ENCODE measurements around the gene PRG2.

The PRG2 gene

GRCh38 chr11:57390535-57390934 is at the start of gene PRG2:
PRG2 (minus strand) TSS chr11:57390650; CDS start chr11:57389944, 706 bp downstream.
- no peak for DNase-seq (ENCODE audit: low read depth in 2 of 3, low spot score in 1 of 3)

GRCh38 chr11:57439786-57440185 is 49.3 kb upstream of the PRG2 start:
- no peak for DNase-seq (ENCODE audit: low read depth in 2 of 3, low spot score in 1 of 3)

GRCh38 chr11:57438345-57439285 is 48.2 kb upstream of the PRG2 start:
- no peak for DNase-seq (ENCODE audit: low read depth in 2 of 3, low spot score in 1 of 3)

GRCh38 chr11:57436031-57436430 is 45.6 kb upstream of the PRG2 start:
- DNase-seq (ENCODE audit: low read depth in 2 of 3, low spot score in 1 of 3), result no peak

- no peak for DNase-seq (ENCODE audit: low read depth in 2 of 3, low spot score in 1 of 3)
These were observed 44.4 kb upstream of the PRG2 start for GRCh38 chr11:57434640-57435546.

GRCh38 chr11:57432714-57433163 is 42.3 kb upstream of the PRG2 start:
- DNase-seq (ENCODE audit: low read depth in 2 of 3, low spot score in 1 of 3), result no peak

GRCh38 chr11:57432149-57432561 is 41.7 kb upstream of the PRG2 start:
- DNase-seq (ENCODE audit: low read depth in 2 of 3, low spot score in 1 of 3), result no peak

- no peak for DNase-seq (ENCODE audit: low read depth in 2 of 3, low spot score in 1 of 3)
These were observed 40.5 kb upstream of the PRG2 start for GRCh38 chr11:57430952-57431351.

- no peak for DNase-seq (ENCODE audit: low read depth in 2 of 3, low spot score in 1 of 3)
These were observed 39.5 kb upstream of the PRG2 start for GRCh38 chr11:57429946-57430345.

GRCh38 chr11:57428643-57429042 is 38.2 kb upstream of the PRG2 start:
- DNase-seq (ENCODE audit: low read depth in 2 of 3, low spot score in 1 of 3), result no peak

- no peak for DNase-seq (ENCODE audit: low read depth in 2 of 3, low spot score in 1 of 3)
These were observed 37.3 kb upstream of the PRG2 start for GRCh38 chr11:57427727-57428082.

- DNase-seq (ENCODE audit: low read depth in 2 of 3, low spot score in 1 of 3), result peak; percentile 67 to 81 (median 67)
These were observed 36.7 kb upstream of the PRG2 start, which contains the start of gene SLC43A3 for GRCh38 chr11:57426929-57427726. SLC43A3 (minus strand) TSS chr11:57427121; CDS start chr11:57426172, 949 bp downstream.

- no peak for DNase-seq (ENCODE audit: low read depth in 2 of 3, low spot score in 1 of 3)
These were observed 36.0 kb upstream of the PRG2 start for GRCh38 chr11:57426439-57426928.

- DNase-seq (ENCODE audit: low read depth in 2 of 3, low spot score in 1 of 3), result no peak
These were observed 35.4 kb upstream of the PRG2 start for GRCh38 chr11:57425565-57426438.

- peak; percentile 77 to 91 (median 85) for DNase-seq (ENCODE audit: low read depth in 2 of 3, low spot score in 1 of 3)
These were observed 34.5 kb upstream of the PRG2 start for GRCh38 chr11:57424792-57425564.

GRCh38 chr11:57424137-57424791 is 33.8 kb upstream of the PRG2 start:
- no peak for DNase-seq (ENCODE audit: low read depth in 2 of 3, low spot score in 1 of 3)

- DNase-seq (ENCODE audit: low read depth in 2 of 3, low spot score in 1 of 3), result no peak
These were observed 32.2 kb upstream of the PRG2 start for GRCh38 chr11:57422669-57423068.

GRCh38 chr11:57421805-57422204 is 31.4 kb upstream of the PRG2 start:
- no peak for DNase-seq (ENCODE audit: low read depth in 2 of 3, low spot score in 1 of 3)

Data from stimulated activated CD4-positive, alpha-beta T cell treated with anti-CD3 and anti-CD28 coated beads, Interleukin-12 subunit alpha, Interleukin-12 subunit beta, amount 100 ng/mL, for 48 hours (primary cell).